SK-N-MC (cell line): ENCODE data around the gene ZBTB2.

Experiments used
- EZH2 ChIP-seq: fragments of 200-600 bp; sonication (generic); IDR thresholded peaks from one replicate; pipeline ENCODE4 v1.6.1; 2017; ENCODE audit warnings: antibody characterized with exemption
- POLR2AphosphoS5 ChIP-seq: IDR thresholded peaks from 2 replicates; pipeline ENCODE4 v1.6.1; 2012; ENCODE audit warnings: mild to moderate bottlenecking, low read depth, low read length, borderline replicate concordance

- no peak for TF ChIP-seq POLR2AphosphoS5
- no peak for TF ChIP-seq EZH2
These were observed 15.5 kb downstream of the ZBTB2 start for GRCh38 chr6:151375833-151376232.
